HL-60 (cell line): ENCODE results near the gene SLC6A18.

Experiments used
- CTCF ChIP-seq: IDR thresholded peaks from one replicate; pipeline ENCODE4 v1.5.1; 2011; ENCODE audit warnings: low read length, control low read depth, inconsistent platforms; ENCODE audit not compliant: insufficient read depth
- REST ChIP-seq: IDR thresholded peaks from 2 replicates; pipeline ENCODE4 v1.6.1; 2012; ENCODE audit warnings: low read depth; ENCODE audit not compliant: insufficient replicate concordance
- SPI1 ChIP-seq: IDR thresholded peaks from 2 replicates; pipeline ENCODE4 v1.6.1; 2012; ENCODE audit warnings: low read depth, mild to moderate bottlenecking, borderline replicate concordance

- no peak for TF ChIP-seq CTCF
- TF ChIP-seq REST: no peak
- TF ChIP-seq SPI1: no peak
Measured at GRCh38 chr5:1232780-1233179, 7.6 kb downstream of the SLC6A18 start.
